ENCODE data around the gene NCBP1. TPM values are rescaled to one million over a fixed set of nuclear protein-coding genes. Genes with fewer than 3 reads are reported as not detected.

Gene NCBP1
- total and polyA plus RNA-seq, 2 of the 4 experiments (the other 2 are of a cell fraction), result 17.8 to 46.4 TPM

DNA sequence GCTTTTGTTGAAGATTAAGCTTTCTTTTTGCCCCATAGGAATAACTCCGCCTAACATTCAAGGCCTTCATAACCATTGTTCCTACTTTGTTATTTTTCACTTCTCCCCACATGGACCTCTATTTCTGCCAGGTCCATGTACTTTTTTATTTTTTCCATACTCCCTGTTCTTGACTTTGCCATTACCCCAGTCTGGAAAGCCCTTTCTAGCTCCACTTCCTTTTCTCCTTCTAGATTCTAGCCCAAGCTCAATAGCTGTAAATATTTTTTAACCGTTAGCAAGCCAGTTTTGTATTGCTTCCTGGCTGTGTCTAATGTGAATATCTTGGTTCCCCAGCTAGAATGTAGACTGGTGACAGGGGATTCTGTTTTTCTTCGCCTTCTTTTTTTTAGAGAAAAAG, 26.1 kb downstream of the NCBP1 start:
- CTCF ChIA-PET, result interaction anchor here (1.3 kb wide), 1 partner anchor 19 kb away, joined by 3 read pairs; no protein-coding TSS in a partner anchor

More for the DNA sequence above, 26.1 kb downstream of the NCBP1 start:
- Histone ChIP-seq H3K9ac (ENCODE audit: low read depth, low read length) (no peak overlapping the region), H3K18ac (ENCODE audit: low read depth, low read length) (no peak overlapping the region), H3K9me3 (ENCODE audit: control insufficient read depth, insufficient read depth, low read length) (no peaks in the 10 kb centered on the region), H2AK9ac (replicated peaks; ENCODE audit: low read depth, low read length, poor library complexity) (no peak overlapping the region), H3K4me1 (ENCODE audit: control insufficient read depth, insufficient read depth, low read length) (peaks cover 4% of the 10 kb centered on the region), H4K91ac (ENCODE audit: insufficient read depth, low read depth, low read length) (no peak overlapping the region), H3K56ac (ENCODE audit: extremely low read depth, insufficient read depth, low read length) (no peak overlapping the region), H2BK15ac (ENCODE audit: low read depth, low read length) (no peak overlapping the region), H3K27me3 (ENCODE audit: control insufficient read depth, insufficient read depth, low read length) (no peaks in the 10 kb centered on the region), H2BK20ac (ENCODE audit: low read depth, low read length) (no peak overlapping the region), H2BK120ac (ENCODE audit: low read depth, low read length) (no peak overlapping the region), H2AFZ (replicated peaks; ENCODE audit: low read length, poor library complexity) (no peak overlapping the region), H4K20me1 (ENCODE audit: insufficient read depth, low read length) (no peaks in the 10 kb centered on the region), H3K4ac (ENCODE audit: low read depth, low read length) (no peak overlapping the region), H3K4me2 (ENCODE audit: low read depth, low read length) (no peak overlapping the region), H4K8ac (ENCODE audit: low read depth in 2 of 2, low read length in 2 of 2) (no peak overlapping the region), H4K5ac (ENCODE audit: low read depth, low read length) (no peak overlapping the region), H2BK5ac (ENCODE audit: low read depth, low read length, poor library complexity, severe bottlenecking) (peak overlapping the region; percentile 89), H2AK5ac (ENCODE audit: low read depth, low read length) (no peak overlapping the region), H3K14ac (replicated peaks; ENCODE audit: low read depth, low read length) (no peak overlapping the region), H3K36me3 (ENCODE audit: control insufficient read depth, insufficient read depth, low read length) (peaks cover 38% of the 10 kb centered on the region), H3K9me1 (ENCODE audit: insufficient read depth, low read length) (peaks cover 4% of the 10 kb centered on the region; the same call in 1 of the 2 replicates), H3K27ac (ENCODE audit: insufficient read depth, low read length) (no peak overlapping the region), H3K4me3 (ENCODE audit: insufficient read depth, low read depth, low read length) (no peak overlapping the region), H3K23ac (ENCODE audit: low read depth, low read length) (no peak overlapping the region), H3K79me1 (ENCODE audit: low read depth in 1 of 2, low read length in 2 of 2) (peaks cover 19% of the 10 kb centered on the region in 2 experiments)
- ATAC-seq (ENCODE audit: low read depth), result no peak
- POLR2A ChIA-PET (ENCODE audit: unreplicated experiment), result no interaction called here
- intact Hi-C loops (cut with micrococcal nuclease), result no loop called here
- TF ChIP-seq SMC3 (IDR thresholded peaks at IDR 0.05; ENCODE audit: low read depth, low read length) (no peak), MAZ (IDR thresholded peaks at IDR 0.05; ENCODE audit: borderline replicate concordance, low read depth, low read length) (no peak), POLR2A (IDR thresholded peaks at IDR 0.05; ENCODE audit: low read depth, low read length) (no peak), RCOR1 (IDR thresholded peaks at IDR 0.05; ENCODE audit: insufficient replicate concordance, low read length) (no peak), MXI1 (IDR thresholded peaks at IDR 0.05; ENCODE audit: borderline replicate concordance, low read depth, low read length) (no peak), CEBPB (IDR thresholded peaks at IDR 0.05; ENCODE audit: low read depth, low read length) (no peak), NFE2L2 (IDR thresholded peaks at IDR 0.05; ENCODE audit: low read depth, low read length) (no peak), CHD1 (IDR thresholded peaks at IDR 0.05; ENCODE audit: low read depth, low read length) (no peak), BHLHE40 (IDR thresholded peaks at IDR 0.05; ENCODE audit: low read depth, low read length) (no peak), MAFK (IDR thresholded peaks at IDR 0.05; ENCODE audit: low read depth, low read length) (no peak), RFX5 (IDR thresholded peaks at IDR 0.05; ENCODE audit: low read depth, low read length) (no peak), RAD21 (IDR thresholded peaks at IDR 0.05; ENCODE audit: low read length) (no peak), FOS (IDR thresholded peaks at IDR 0.05; ENCODE audit: low read depth, low read length) (no peak)
- TF ChIP-seq, protein P1, sequence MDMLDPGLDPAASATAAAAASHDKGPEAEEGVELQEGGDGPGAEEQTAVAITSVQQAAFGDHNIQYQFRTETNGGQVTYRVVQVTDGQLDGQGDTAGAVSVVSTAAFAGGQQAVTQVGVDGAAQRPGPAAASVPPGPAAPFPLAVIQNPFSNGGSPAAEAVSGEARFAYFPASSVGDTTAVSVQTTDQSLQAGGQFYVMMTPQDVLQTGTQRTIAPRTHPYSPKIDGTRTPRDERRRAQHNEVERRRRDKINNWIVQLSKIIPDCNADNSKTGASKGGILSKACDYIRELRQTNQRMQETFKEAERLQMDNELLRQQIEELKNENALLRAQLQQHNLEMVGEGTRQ (IDR thresholded peaks at IDR 0.05; ENCODE audit: low read depth, low read length), result no peak
- TF ChIP-seq, protein P2, sequence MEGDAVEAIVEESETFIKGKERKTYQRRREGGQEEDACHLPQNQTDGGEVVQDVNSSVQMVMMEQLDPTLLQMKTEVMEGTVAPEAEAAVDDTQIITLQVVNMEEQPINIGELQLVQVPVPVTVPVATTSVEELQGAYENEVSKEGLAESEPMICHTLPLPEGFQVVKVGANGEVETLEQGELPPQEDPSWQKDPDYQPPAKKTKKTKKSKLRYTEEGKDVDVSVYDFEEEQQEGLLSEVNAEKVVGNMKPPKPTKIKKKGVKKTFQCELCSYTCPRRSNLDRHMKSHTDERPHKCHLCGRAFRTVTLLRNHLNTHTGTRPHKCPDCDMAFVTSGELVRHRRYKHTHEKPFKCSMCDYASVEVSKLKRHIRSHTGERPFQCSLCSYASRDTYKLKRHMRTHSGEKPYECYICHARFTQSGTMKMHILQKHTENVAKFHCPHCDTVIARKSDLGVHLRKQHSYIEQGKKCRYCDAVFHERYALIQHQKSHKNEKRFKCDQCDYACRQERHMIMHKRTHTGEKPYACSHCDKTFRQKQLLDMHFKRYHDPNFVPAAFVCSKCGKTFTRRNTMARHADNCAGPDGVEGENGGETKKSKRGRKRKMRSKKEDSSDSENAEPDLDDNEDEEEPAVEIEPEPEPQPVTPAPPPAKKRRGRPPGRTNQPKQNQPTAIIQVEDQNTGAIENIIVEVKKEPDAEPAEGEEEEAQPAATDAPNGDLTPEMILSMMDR (conservative IDR thresholded peaks at IDR 0.05; ENCODE audit: low read depth, low read length), result no peak
- TF ChIP-seq, protein P3, sequence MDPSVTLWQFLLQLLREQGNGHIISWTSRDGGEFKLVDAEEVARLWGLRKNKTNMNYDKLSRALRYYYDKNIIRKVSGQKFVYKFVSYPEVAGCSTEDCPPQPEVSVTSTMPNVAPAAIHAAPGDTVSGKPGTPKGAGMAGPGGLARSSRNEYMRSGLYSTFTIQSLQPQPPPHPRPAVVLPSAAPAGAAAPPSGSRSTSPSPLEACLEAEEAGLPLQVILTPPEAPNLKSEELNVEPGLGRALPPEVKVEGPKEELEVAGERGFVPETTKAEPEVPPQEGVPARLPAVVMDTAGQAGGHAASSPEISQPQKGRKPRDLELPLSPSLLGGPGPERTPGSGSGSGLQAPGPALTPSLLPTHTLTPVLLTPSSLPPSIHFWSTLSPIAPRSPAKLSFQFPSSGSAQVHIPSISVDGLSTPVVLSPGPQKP (IDR thresholded peaks at IDR 0.05; ENCODE audit: borderline replicate concordance, low read depth, low read length), result no peak
- dilution Hi-C loops (cut with HindIII; ENCODE audit: low sequenced_read_pairs, unreplicated experiment), result no loop called here
- WGBS, 2 experiments (ENCODE audit: extremely low coverage in 2 of 2, insufficient read length in 1 of 2), result 100% methylated on average over 1 of the region's 3 CpGs; no CpG with 5 or more reads in 1 of the 2 experiments
- in situ Hi-C loops (cut with MboI; ENCODE audit: low sequenced_read_pairs), result no loop called here
- DNase-seq, result no peak
- BruUV-seq (replicated peaks), result no TSS peak
